Measurements from ENCODE around the gene BLTP3A.
"Not testable (repeated sequence)": the region's sequence is repeated elsewhere in the genome, so short reads cannot be mapped to it uniquely, and the experiment has no call there.

BLTP3A gene, protein sequence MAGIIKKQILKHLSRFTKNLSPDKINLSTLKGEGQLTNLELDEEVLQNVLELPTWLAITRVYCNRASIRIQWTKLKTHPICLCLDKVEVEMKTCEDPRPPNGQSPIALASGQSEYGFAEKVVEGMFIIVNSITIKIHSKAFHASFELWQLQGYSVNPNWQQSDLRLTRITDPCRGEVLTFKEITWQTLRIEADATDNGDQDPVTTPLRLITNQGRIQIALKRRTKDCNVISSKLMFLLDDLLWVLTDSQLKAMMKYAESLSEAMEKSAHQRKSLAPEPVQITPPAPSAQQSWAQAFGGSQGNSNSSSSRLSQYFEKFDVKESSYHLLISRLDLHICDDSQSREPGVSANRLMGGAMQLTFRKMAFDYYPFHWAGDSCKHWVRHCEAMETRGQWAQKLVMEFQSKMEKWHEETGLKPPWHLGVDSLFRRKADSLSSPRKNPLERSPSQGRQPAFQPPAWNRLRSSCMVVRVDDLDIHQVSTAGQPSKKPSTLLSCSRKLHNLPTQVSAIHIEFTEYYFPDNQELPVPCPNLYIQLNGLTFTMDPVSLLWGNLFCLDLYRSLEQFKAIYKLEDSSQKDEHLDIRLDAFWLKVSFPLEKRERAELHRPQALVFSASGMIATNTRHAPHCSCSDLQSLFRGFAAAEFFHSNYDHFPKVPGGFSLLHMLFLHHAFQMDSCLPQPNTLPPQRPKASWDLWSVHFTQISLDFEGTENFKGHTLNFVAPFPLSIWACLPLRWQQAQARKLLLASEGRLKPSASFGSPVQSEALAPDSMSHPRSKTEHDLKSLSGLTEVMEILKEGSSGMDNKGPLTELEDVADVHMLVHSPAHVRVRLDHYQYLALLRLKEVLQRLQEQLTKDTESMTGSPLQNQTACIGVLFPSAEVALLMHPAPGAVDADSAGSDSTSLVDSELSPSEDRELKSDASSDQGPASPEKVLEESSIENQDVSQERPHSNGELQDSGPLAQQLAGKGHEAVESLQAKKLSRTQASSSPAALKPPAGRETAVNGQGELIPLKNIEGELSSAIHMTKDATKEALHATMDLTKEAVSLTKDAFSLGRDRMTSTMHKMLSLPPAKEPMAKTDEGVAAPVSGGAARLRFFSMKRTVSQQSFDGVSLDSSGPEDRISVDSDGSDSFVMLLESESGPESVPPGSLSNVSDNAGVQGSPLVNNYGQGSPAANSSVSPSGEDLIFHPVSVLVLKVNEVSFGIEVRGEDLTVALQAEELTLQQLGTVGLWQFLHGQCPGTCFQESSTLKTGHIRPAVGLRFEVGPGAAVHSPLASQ (N-terminal part only)

GRCh38 chr6:34791701-34792604 lies at the start of gene BLTP3A:
BLTP3A (plus strand) TSS chr6:34792083; CDS start chr6:34792251, 168 bp downstream.
- peak; percentile 69 for DNase-seq

GRCh38 chr6:34742094-34742493 lies 49.8 kb upstream of the BLTP3A start:
- no peak for DNase-seq

DNA sequence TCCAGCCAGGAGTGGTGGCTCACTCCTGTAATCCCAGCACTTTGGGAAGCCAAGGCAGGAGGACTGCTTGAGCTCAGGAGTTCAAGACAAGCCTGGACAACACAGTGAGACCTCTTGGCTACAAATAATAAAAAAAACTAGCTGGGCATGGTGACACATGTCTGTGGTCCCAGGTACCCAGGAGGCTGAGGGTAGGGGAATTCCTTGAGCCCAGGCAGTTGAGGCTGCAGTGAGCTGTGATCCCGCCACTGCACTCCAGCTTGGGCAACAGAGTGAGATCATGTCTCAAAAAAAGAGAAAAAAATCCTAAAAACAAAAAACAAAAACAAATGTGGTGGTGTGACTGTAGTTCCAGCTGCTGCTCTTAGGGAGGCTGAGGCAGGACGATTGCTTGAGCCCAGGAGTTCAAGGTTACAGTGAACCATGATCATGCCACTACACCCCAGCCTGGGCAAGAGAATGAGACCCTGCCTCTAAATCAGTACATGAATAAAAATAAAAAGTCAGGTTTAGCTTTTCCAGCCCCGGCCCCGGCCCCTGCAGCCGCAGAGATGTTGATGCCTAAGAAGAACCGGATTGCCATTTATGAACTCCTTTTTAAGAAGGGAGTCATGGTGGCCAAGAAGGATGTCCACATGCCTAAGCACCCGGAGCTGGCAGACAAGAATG lies 48.1 kb upstream of the BLTP3A start:
- no peak for DNase-seq

DNA sequence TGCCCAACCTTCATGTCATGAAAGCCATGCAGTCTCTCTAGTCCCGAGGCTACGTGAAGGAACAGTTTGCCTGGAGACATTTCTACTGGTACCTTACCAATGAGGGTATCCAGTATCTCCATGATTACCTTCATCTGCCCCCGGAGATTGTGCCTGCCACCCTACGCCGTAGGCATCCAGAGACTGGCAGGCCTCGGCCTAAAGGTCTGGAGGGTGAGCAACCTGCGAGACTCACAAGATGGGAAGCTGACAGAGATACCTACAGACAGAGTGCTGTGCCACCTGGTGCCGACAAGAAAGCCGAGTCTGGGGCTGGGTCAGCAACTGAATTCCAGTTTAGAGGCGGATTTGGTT lies 47.6 kb upstream of the BLTP3A start:
- not testable (repeated sequence) for DNase-seq

DNA sequence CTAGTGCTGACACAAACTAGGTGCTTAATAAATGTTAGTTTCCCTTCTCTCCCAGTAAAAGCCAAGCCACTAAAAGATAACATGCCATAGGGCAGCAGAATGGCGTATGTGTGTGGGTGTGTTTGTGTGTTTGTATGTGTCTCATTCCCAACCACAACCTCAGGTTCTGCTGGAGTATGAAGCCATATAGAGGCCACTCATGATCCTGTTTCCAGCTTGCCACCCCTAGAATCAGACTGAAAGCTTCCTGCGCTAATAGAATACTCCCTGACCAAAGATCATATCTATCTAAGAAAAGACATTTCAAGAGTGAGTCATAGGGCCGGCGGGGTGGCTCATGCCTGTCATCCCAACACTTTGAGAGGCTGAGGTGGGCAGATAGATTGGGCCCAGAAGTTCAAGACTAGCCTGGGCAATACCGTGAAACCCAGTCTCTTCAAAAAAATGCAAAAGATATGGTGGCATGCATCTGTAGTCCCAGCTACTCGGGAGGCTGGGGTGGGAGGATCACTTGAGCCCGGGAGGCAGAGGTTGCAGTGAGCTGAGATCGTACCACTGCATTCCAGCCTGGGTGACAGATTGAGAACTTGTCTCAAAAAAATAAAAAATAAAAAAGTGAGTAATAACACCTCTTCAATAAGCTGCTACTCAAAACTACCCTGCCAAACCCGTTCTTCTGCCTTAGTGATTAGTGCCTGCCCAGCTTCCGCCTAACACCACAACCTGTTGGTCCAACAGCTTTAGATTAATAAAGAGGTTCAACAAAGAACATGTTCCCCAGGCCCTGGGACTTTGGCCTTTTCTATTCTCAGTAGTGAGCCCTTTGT lies 46.4 kb upstream of the BLTP3A start:
- peak; percentile 2 for DNase-seq

DNA sequence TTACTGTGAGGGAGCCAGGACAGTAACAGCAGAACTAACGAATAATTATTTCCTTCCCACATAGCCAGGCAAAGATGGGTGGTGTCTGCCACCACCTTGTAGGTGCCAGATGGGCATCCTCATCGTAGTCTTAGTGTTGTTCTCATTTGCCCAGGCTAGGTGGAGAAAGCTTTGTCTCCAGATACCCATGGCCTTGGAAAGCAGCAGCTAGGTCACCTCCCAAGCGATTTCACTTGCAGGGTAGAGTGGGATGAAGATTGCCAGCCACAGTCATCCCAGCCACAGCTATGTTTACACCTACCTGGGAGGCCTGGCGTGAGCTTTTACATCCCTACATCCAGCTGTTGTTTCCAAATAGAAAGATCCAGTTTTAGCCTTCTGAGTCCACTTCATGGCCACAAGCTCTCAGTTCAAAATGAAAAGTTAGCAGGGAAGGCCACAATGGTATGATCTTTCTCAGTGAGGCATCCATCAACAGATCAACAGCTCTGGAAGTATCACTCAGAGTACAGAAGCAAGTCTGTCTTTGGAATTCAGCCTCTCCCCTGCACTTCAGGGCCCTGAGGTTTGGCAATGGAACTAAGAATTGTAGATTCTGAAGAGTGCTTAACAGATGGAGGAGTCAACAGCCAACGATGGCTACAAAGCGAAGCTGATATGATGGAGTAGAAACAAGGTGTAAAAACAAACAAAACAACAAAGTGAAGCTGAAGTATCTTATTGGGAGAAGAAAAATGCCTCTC lies 45.6 kb upstream of the BLTP3A start:
- DNase-seq = no peak

GRCh38 chr6:34748757-34749156 lies 43.1 kb upstream of the BLTP3A start:
- no peak for DNase-seq

- DNase-seq = peak; percentile 4
These were observed 35.4 kb upstream of the BLTP3A start for GRCh38 chr6:34756513-34756856.

DNA sequence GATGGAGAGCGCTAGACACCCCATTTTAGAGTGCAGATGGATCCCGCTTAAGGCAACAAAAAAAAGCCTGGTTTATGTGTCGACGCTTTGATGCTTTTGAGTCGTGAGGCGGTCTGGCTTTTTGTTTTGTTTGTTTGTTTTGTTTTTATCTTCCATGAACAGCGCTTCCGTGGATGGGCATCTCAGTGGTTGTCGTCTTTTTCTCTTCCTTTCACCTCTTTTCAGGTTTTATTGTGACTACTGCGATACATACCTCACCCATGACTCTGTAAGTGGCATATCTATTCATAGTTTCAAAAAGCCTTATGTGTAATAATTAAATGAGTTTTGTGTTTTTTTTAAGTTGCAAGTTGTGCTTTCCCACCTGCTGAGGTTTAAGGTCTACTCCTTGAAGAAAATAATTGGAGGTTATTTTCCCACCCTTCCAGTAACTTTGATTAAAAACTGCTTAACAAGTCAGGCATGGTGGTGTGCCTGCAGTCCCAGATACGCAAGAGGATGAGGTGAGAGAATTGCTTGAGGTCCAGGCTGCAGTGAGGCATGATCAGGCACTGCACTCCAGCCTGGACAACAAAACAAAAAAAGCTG lies 34.1 kb upstream of the BLTP3A start:
- DNase-seq = no peak

GRCh38 chr6:34760108-34760507 lies 31.8 kb upstream of the BLTP3A start:
- no peak for DNase-seq

DNA sequence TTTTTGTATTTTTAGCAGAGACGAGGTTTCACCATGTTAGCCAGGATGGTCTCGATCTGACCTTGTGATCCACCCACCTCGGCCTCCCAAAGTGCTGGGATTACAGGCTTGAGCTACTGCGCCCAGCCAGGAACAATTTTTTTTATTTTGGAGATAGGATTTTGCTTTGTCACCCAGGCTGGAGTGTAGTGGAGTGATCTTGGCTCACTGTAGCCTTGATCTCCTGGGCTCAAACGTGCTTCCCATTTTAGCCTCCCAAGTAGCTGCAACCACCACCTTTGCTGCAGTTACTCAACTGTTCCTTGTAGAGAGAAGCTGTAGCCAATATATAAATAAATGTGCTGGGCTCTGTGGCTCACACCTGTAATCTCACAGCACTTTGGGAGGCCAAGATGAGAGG lies 30.2 kb upstream of the BLTP3A start:
- DNase-seq = not testable (repeated sequence)

DNA sequence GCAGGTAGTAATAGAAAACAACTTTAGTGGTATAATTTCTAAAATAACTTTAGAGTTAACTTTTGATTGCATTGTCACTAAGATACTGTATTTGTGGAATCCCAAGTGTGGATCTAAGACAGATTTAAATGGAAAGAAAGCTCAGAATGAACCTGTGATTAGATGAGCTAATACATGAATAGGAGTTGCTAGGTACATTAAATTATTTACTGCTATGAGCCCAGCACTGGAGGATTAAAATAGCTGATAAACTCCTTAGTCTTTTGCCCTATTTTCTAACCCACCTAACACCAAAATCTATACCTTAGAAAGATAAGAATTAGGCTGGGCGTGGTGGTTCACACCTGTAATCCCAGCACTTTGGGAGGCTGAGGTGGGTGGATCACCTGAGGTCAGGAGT lies 23.7 kb upstream of the BLTP3A start:
- DNase-seq = no peak

DNA sequence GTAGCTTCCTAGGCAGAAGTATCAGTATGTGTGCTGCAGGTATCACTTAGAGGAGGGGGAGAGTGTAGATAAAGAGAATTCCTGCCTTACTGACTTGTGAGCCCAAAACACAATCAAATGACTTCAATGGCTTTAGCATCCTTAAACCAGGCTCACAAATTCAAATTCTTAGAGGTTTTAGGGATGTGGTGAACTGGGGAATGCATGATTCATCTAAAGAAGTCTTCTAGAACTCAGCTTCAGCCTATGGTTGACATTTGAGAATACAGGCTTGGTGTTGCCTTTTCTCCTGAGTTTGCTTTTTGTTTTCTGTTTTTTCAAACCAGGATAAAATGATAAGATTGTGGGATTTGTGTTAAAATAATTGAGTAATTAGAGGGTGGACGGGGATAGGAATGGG lies 20.2 kb upstream of the BLTP3A start:
- DNase-seq = no peak

DNA sequence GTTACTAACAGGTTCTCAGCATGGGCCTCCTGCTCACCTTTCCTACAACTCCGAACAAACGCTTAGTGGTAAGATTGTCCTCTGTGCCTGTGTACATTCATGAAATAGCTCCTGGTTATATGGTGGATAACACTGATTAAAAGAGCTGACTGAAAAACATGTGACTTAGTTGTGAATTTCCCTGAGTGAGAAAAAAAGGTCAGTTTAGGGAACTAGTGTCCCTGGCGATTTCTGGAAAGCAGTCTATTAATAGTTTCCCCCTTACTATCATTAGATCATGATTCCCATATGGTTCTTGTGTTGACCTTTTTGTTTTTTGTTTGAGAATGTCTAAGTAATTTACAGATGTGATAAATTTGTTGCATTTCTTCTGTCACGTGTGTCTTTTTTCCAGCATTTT lies 18.9 kb upstream of the BLTP3A start:
- no peak for DNase-seq

DNA sequence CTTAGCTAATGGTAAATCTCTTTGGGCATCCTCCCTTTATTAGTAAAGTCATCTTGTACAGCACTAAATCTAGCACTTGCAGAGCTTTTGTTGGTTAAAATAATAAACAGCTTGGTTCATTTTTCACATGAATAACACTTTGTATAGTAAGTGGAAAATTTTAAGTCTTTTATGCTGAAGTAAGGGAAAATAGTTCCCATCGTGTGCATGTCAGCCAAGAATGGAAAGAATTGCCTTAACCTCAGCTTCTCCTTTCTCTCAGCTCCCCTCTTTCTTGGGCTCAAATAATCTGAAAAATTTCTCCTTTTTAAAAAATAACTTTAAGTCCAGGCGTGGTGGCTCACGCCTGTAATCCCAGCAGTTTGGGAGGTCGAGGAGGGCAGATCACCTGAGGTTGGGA lies 18.0 kb upstream of the BLTP3A start:
- DNase-seq = no peak

DNA sequence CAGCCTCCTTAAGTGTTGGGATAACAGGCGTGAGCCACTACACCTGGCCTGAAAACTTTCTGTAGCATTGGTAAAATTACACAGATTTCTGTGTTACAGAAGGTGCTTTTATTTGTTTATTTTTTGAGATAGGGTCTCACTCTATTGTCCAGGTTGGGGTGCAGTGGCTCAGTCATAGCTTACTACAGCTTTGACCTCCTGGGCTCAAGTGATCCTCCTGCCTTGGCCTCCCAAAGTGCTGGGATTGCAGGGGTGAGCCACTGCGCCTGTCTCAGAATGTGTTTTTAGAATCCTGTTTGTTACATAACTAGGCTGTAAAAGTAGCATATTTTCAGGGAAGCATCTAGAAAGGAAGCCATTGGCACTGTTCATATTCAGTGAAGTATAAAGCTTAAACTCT lies 16.9 kb upstream of the BLTP3A start:
- DNase-seq = no peak

DNA sequence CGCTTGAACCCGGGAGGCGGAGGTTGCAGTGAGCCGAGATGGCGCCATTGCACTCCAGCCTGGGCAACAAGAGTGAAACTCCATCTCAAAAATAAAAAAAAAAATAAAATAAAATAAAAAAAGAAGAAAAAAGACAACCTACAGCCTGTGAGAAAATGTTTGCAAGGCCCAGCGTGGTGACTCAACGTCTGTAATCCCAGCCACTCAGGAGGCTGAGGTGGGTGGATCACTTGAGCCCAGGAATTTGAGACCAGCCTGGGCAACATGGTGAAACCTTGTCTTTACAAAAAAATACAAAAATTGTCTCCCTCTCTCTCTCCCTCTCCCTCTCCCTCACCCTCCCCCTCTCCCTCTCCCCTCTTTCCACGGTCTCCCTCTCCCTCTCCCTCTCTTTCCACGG lies 6.5 kb upstream of the BLTP3A start:
- DNase-seq = not testable (repeated sequence)

DNA sequence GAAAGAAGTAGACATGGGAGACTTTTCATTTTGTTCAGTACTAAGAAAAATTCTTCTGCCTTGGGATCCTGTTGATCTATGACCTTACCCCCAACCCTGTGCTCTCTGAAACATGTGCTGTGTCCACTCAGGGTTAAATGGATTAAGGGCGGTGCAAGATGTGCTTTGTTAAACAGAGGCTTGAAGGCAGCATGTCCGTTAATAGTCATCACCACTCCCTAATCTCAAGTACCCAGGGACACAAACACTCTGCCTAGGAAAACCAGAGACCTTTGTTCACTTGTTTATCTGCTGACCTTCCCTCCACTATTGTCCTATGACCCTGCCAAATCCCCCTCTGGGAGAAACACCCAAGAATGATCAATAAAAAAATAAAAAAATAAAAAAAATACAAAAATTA lies 4.7 kb upstream of the BLTP3A start:
- DNase-seq = not testable (repeated sequence)

DNA sequence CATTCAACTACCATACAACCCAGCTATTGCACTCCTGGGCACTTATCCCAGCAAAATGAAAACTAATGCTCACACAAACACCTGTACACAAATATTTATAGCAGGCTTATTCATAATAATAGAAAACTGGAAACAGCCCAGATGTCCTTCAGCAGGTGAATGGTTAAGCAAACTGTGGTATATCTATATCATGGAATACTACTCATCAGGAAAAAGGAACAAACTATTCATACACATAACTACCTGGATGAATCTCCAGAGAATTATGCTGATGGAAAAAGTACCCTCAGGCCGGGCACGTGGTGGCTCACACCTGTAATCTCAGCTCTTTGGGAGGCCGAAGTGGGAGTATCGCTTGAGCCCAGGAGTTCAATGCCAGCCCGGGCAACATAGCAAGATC lies 3.8 kb upstream of the BLTP3A start:
- no peak for DNase-seq

All from NCI-H774 (cell line).